ENCODE data around the gene PUM2. TPM values are rescaled to one million over a fixed set of nuclear protein-coding genes. Genes with fewer than 3 reads are reported as not detected.

The PUM2 gene
- total and polyA plus RNA-seq, 2 of the 13 experiments (the other 11 are each of a cell fraction or from before 2014, with no cell fraction given): 69.6 to 69.8 TPM

- TF ChIP-seq AHR (CRISPR knock-in tag; IDR thresholded peaks at IDR 0.05) (0 out of 2 replicates have a peak, but pooled peaks have one; percentile 56), MYC (CRISPR knock-in tag; IDR thresholded peaks at IDR 0.05; ENCODE audit: borderline replicate concordance) (peak; percentile 50; the same call in 1 of the 2 replicates), KDM6A (CRISPR knock-in tag; IDR thresholded peaks at IDR 0.05; ENCODE audit: low read depth) (no peak), ZMYM3 (CRISPR knock-in tag; IDR thresholded peaks at IDR 0.05) (peak; percentile 41; the same call in 1 of the 2 replicates), ZBTB33 (CRISPR knock-in tag; IDR thresholded peaks at IDR 0.05) (peak; percentile 48; the same call in 1 of the 2 replicates), SNAI1 (CRISPR knock-in tag; IDR thresholded peaks at IDR 0.05; ENCODE audit: borderline replicate concordance) (no peak), CBX5 (CRISPR knock-in tag; IDR thresholded peaks at IDR 0.05; ENCODE audit: borderline replicate concordance) (peak; percentile 47; the same call in 1 of the 2 replicates), PRDM4 (CRISPR knock-in tag; IDR thresholded peaks at IDR 0.05; ENCODE audit: borderline replicate concordance) (no peak), ZNF589 (CRISPR knock-in tag; conservative IDR thresholded peaks at IDR 0.05) (no peak), ZBTB34 (CRISPR knock-in tag; IDR thresholded peaks at IDR 0.05) (no peak), ZNF660 (CRISPR knock-in tag; IDR thresholded peaks at IDR 0.05; ENCODE audit: borderline replicate concordance, low read depth) (no peak), XRCC5 (optimal IDR thresholded peaks at IDR 0.05; ENCODE audit: low read length) (peak; percentile 44), EZH2 (conservative IDR thresholded peaks at IDR 0.05; ENCODE audit: low read depth, low read length) (no peak)
- TF ChIP-seq, protein P1, sequence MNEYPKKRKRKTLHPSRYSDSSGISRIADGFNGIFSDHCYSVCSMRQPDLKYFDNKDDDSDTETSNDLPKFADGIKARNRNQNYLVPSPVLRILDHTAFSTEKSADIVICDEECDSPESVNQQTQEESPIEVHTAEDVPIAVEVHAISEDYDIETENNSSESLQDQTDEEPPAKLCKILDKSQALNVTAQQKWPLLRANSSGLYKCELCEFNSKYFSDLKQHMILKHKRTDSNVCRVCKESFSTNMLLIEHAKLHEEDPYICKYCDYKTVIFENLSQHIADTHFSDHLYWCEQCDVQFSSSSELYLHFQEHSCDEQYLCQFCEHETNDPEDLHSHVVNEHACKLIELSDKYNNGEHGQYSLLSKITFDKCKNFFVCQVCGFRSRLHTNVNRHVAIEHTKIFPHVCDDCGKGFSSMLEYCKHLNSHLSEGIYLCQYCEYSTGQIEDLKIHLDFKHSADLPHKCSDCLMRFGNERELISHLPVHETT (CRISPR knock-in tag; conservative IDR thresholded peaks at IDR 0.05): no peak
- TF ChIP-seq, protein P2, sequence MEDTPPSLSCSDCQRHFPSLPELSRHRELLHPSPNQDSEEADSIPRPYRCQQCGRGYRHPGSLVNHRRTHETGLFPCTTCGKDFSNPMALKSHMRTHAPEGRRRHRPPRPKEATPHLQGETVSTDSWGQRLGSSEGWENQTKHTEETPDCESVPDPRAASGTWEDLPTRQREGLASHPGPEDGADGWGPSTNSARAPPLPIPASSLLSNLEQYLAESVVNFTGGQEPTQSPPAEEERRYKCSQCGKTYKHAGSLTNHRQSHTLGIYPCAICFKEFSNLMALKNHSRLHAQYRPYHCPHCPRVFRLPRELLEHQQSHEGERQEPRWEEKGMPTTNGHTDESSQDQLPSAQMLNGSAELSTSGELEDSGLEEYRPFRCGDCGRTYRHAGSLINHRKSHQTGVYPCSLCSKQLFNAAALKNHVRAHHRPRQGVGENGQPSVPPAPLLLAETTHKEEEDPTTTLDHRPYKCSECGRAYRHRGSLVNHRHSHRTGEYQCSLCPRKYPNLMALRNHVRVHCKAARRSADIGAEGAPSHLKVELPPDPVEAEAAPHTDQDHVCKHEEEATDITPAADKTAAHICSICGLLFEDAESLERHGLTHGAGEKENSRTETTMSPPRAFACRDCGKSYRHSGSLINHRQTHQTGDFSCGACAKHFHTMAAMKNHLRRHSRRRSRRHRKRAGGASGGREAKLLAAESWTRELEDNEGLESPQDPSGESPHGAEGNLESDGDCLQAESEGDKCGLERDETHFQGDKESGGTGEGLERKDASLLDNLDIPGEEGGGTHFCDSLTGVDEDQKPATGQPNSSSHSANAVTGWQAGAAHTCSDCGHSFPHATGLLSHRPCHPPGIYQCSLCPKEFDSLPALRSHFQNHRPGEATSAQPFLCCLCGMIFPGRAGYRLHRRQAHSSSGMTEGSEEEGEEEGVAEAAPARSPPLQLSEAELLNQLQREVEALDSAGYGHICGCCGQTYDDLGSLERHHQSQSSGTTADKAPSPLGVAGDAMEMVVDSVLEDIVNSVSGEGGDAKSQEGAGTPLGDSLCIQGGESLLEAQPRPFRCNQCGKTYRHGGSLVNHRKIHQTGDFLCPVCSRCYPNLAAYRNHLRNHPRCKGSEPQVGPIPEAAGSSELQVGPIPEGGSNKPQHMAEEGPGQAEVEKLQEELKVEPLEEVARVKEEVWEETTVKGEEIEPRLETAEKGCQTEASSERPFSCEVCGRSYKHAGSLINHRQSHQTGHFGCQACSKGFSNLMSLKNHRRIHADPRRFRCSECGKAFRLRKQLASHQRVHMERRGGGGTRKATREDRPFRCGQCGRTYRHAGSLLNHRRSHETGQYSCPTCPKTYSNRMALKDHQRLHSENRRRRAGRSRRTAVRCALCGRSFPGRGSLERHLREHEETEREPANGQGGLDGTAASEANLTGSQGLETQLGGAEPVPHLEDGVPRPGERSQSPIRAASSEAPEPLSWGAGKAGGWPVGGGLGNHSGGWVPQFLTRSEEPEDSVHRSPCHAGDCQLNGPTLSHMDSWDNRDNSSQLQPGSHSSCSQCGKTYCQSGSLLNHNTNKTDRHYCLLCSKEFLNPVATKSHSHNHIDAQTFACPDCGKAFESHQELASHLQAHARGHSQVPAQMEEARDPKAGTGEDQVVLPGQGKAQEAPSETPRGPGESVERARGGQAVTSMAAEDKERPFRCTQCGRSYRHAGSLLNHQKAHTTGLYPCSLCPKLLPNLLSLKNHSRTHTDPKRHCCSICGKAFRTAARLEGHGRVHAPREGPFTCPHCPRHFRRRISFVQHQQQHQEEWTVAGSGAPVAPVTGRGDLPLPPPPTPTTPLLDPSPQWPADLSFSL (CRISPR knock-in tag; IDR thresholded peaks at IDR 0.05): no peak
Observed at GRCh38 chr2:20348542-20348941, 2.1 kb downstream of the PUM2 start (continued).
